HG02938 (cell line): ENCODE results near the gene TEX28.
"Not testable (repeated sequence)": the region's sequence is repeated elsewhere in the genome, so short reads cannot be mapped to it uniquely, and the experiment has no call there.

ENCODE experiments used
- ATAC-seq: cut with Tn5 transposase; IDR thresholded peaks from one replicate; pipeline ENCODE4 v1.9.1; 2021; ENCODE audit warnings: mild to moderate bottlenecking, moderate library complexity; ENCODE audit not compliant: unreplicated experiment

The TEX28 gene

GRCh38 chrX:154294791-154295574, at the start of gene TEX28:
Gene TEX28, minus strand, starts transcription at chrX:154295124. Its CDS starts 3,007 bp downstream, at chrX:154292117.
- no peak for ATAC-seq

- peak; percentile 25 for ATAC-seq
Measured at GRCh38 chrX:154343620-154344019, 48.7 kb upstream of the TEX28 start.

- ATAC-seq: not testable (repeated sequence)
Measured at GRCh38 chrX:154343063-154343462, 48.1 kb upstream of the TEX28 start.

GRCh38 chrX:154341399-154342298, 46.7 kb upstream of the TEX28 start:
- peak; percentile 64 for ATAC-seq

- ATAC-seq: no peak
Measured at GRCh38 chrX:154334496-154334895, 39.6 kb upstream of the TEX28 start.

GRCh38 chrX:154333837-154334271, 38.9 kb upstream of the TEX28 start:
- no peak for ATAC-seq

GRCh38 chrX:154333116-154333515, 38.2 kb upstream of the TEX28 start:
- ATAC-seq: no peak

- no peak for ATAC-seq
Measured at GRCh38 chrX:154332561-154332960, 37.6 kb upstream of the TEX28 start.

GRCh38 chrX:154329294-154329693, 34.4 kb upstream of the TEX28 start:
- no peak for ATAC-seq

- no peak for ATAC-seq
Measured at GRCh38 chrX:154328646-154329045, 33.7 kb upstream of the TEX28 start.

- ATAC-seq: no peak
Measured at GRCh38 chrX:154327038-154327820, 32.3 kb upstream of the TEX28 start.

- ATAC-seq: no peak
Measured at GRCh38 chrX:154325541-154325940, 30.6 kb upstream of the TEX28 start.

GRCh38 chrX:154323537-154323936, 28.6 kb upstream of the TEX28 start:
- no peak for ATAC-seq

GRCh38 chrX:154322890-154323289, 28.0 kb upstream of the TEX28 start:
- no peak for ATAC-seq

- no peak for ATAC-seq
Measured at GRCh38 chrX:154321594-154321993, 26.7 kb upstream of the TEX28 start.

GRCh38 chrX:154321152-154321551, 26.2 kb upstream of the TEX28 start:
- ATAC-seq: no peak

- no peak for ATAC-seq
Measured at GRCh38 chrX:154320406-154320805, 25.5 kb upstream of the TEX28 start.

- ATAC-seq: no peak
Measured at GRCh38 chrX:154317391-154317995, 22.6 kb upstream of the TEX28 start.

GRCh38 chrX:154315416-154315815, 20.5 kb upstream of the TEX28 start:
- no peak for ATAC-seq

- no peak for ATAC-seq
Measured at GRCh38 chrX:154313147-154313546, 18.2 kb upstream of the TEX28 start.

- ATAC-seq: no peak
Measured at GRCh38 chrX:154312116-154312515, 17.2 kb upstream of the TEX28 start.
